GM06990 (cell line): ENCODE results near the gene PRKCB.
A peak's percentile ranks its signal among the peaks of the same experiment; 100 is the strongest.

Experiments used
- DNase-seq: peaks from one replicate; pipeline ENCODE4 v3.0.0-alpha.2; 2011; ENCODE audit not compliant: insufficient read length; ENCODE audit errors: extremely low read depth
- H3K27me3 ChIP-seq: replicated peaks from 2 replicates; pipeline ENCODE4 v1.6.0; 2011; ENCODE audit warnings: low read length; ENCODE audit not compliant: control insufficient read depth, insufficient read depth
- H3K36me3 ChIP-seq: 2 replicates; pipeline ENCODE4 v1.5.1; 2011; ENCODE audit warnings: low read length; ENCODE audit not compliant: control insufficient read depth, insufficient read depth
- H3K4me3 ChIP-seq: replicated peaks from 2 replicates; pipeline ENCODE4 v1.5.1; 2011; ENCODE audit warnings: low read depth, mild to moderate bottlenecking, control low read depth, low read length
- CTCF ChIP-seq: IDR thresholded peaks from 2 replicates; pipeline ENCODE4 v1.5.1; 2011; ENCODE audit warnings: low read length, control low read depth, mild to moderate bottlenecking, inconsistent platforms; ENCODE audit not compliant: insufficient read depth, poor library complexity, severe bottlenecking

Gene PRKCB

DNA sequence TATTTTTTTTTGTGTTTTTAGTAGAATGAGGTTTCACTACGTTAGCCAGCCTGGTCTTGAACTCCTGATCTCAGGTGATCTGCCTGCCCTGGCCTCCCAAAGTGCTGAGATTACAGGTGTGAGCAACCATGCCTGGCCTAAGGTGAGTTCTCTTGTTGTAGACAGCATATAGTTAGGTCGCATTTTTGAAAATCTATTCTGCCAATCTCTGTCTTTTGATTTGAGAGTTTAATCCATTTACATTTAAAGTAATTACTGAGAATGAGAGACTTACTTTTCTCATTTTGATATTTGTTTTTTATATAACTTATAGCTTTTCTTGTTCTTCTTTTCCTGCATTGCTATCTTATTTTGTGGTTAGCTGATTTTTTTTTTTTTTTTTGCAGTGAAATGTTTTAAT is 6.3 kb upstream of the PRKCB start:
- TF ChIP-seq CTCF: no peak
- Histone ChIP-seq H3K36me3 (no peaks in the 10 kb centered on the region), H3K27me3 (no peaks in the 10 kb centered on the region), H3K4me3 (no peak overlapping the region)
- DNase-seq: no peak

GRCh38 chr16:23830276-23830675 is 5.5 kb upstream of the PRKCB start:
- no peak for DNase-seq
- no peak overlapping the region for H3K4me3 ChIP-seq
- no peaks in the 10 kb centered on the region; the same call in 1 of the 2 replicates for H3K27me3 ChIP-seq
- TF ChIP-seq CTCF: no peak
- no peaks in the 10 kb centered on the region for H3K36me3 ChIP-seq

GRCh38 chr16:23832882-23833281 is 2.9 kb upstream of the PRKCB start:
- DNase-seq: no peak
- Histone ChIP-seq H3K4me3 (no peak overlapping the region), H3K36me3 (no peaks in the 10 kb centered on the region), H3K27me3 (no peaks in the 10 kb centered on the region; the same call in 1 of the 2 replicates)
- no peak for TF ChIP-seq CTCF

DNA sequence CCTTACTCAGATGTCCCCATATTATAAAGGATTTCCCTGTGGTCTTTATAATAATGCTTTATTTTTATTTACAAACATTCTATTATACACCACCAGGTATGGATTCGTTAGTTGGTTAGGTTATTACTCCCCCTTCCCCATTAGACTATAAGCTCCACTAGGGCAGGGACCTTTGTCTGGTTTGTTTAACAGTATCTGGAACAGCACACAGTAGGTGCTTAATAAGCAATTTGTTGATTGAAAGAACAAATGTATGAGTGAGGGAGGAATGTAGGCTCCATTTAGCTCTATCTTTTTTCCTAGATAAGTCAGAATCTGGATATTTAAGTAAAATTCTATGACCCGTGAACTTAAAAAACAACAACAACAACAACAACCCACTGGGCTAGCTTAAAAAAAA is 2.3 kb upstream of the PRKCB start:
- H3K36me3 ChIP-seq: no peaks in the 10 kb centered on the region
- DNase-seq: no peak
- no peak overlapping the region for H3K4me3 ChIP-seq
- H3K27me3 ChIP-seq: no peaks in the 10 kb centered on the region; the same call in 1 of the 2 replicates
- no peak for TF ChIP-seq CTCF

- H3K4me3 ChIP-seq: no peak overlapping the region
- no peaks in the 10 kb centered on the region; the same call in 1 of the 2 replicates for H3K27me3 ChIP-seq
- no peak for DNase-seq
- no peak for TF ChIP-seq CTCF
- H3K36me3 ChIP-seq: no peaks in the 10 kb centered on the region
Observed at GRCh38 chr16:23833960-23834685, 1.7 kb upstream of the PRKCB start.

DNA sequence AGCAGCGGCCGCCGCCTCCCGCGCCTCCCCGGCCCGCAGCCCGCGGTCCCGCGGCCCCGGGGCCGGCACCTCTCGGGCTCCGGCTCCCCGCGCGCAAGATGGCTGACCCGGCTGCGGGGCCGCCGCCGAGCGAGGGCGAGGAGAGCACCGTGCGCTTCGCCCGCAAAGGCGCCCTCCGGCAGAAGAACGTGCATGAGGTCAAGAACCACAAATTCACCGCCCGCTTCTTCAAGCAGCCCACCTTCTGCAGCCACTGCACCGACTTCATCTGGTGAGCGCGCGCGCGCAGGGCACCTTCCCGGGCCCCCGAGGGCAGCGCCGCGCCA is 258 bp downstream of the PRKCB start:
- Histone ChIP-seq H3K27me3 (no peaks in the 10 kb centered on the region; the same call in 1 of the 2 replicates), H3K36me3 (peaks cover 1% of the 10 kb centered on the region), H3K4me3 (peak overlapping the region; percentile 82)
- TF ChIP-seq CTCF: no peak
- DNase-seq: no peak
